RWPE2 (cell line): ENCODE results near the gene ISLR.

Source experiments
- ATAC-seq: fragments of 200-7000 bp; cut with Tn5 transposase; 3 replicates; pipeline ENCODE4 v1.9.1; 2021; ENCODE audit warnings: low read depth
- DNase-seq: peaks from one replicate; pipeline ENCODE4 v3.0.0-alpha.2; 2020; ENCODE audit warnings: low spot score
- H3K27ac ChIP-seq: fragments of 450-650 bp; 2 replicates; pipeline ENCODE4 v1.5.1; 2017; ENCODE audit warnings: mild to moderate bottlenecking; ENCODE audit not compliant: poor library complexity, severe bottlenecking
- H3K27me3 ChIP-seq: fragments of 250-450 bp; sonication (Bioruptor Pico); 2 replicates; pipeline ENCODE4 v1.5.1; 2021; ENCODE audit warnings: mild to moderate bottlenecking, moderate library complexity; ENCODE audit not compliant: insufficient read depth, poor library complexity, severe bottlenecking
- H3K36me3 ChIP-seq: fragments of 250-450 bp; sonication (Bioruptor Pico); 2 replicates; pipeline ENCODE4 v1.5.1; 2020; ENCODE audit warnings: low read depth, mild to moderate bottlenecking, moderate library complexity
- H3K4me1 ChIP-seq: fragments of 250-450 bp; sonication (Bioruptor Pico); 2 replicates; pipeline ENCODE4 v1.5.1; 2021; ENCODE audit warnings: mild to moderate bottlenecking, moderate library complexity; ENCODE audit not compliant: insufficient read depth, poor library complexity, severe bottlenecking
- H3K4me3 ChIP-seq: fragments of 250-450 bp; sonication (Bioruptor Pico); 2 replicates; pipeline ENCODE4 v1.5.1; 2021; ENCODE audit warnings: mild to moderate bottlenecking, moderate library complexity; ENCODE audit not compliant: severe bottlenecking
- H3K9me3 ChIP-seq: fragments of 250-450 bp; sonication (Bioruptor Pico); 2 replicates; pipeline ENCODE4 v1.5.1; 2021; ENCODE audit warnings: mild to moderate bottlenecking, moderate library complexity; ENCODE audit not compliant: severe bottlenecking
- TF ChIP-seq, protein P1 (sequence below): fragments of 450-650 bp; IDR thresholded peaks from one replicate; pipeline ENCODE4 v1.5.1; 2017; ENCODE audit warnings: mild to moderate bottlenecking, moderate library complexity; ENCODE audit not compliant: poor library complexity, severe bottlenecking

ISLR gene

DNA sequence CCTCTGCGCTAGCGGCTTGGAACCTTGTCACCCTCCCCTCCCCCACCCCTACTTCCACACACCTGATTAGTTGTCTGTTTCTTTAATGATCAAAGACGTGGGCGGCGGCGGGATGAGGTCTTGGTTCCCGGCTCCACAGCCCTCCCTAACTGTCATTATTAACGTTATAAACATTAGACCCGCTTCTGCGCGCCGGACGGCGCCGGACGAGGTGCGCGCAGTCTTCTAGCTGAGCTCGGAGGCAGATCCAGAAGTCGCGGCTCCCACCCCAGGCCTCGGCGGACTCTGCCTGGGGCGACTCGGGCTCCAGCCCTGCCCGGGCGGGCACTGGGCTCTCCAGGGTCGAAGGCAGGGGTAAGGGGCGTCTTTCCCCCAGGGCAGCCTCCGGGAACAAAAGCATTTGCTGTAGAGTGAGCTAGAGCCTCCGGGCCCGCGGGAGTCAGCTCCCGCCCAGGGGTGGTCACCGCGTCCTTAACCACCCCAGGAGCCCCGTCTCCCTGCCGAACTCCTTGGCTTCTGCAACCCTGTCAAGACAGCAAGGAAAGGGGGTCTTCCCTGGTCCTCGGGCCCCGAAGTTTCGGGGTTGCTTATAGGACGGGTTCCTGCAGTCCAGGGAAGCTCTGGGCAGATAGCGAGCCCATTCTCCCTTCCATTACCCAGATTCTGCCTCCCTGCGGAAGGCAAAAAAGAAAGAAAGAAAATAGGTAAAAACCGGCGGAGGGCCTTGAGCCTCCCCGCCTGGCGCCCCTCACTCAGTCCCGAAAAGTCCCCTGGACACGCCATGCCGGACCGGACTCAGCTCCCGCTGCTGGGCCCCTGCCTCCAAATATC is 45.3 kb upstream of the ISLR start:
- Histone ChIP-seq H3K27ac (no peak overlapping the region), H3K4me1 (no peaks in the 10 kb centered on the region), H3K4me3 (peak overlapping the region; percentile 24), H3K27me3 (peaks cover 96% of the 10 kb centered on the region), H3K36me3 (no peaks in the 10 kb centered on the region), H3K9me3 (no peaks in the 10 kb centered on the region)
- peak; percentile 49 for ATAC-seq
- no peak for DNase-seq
- TF ChIP-seq, protein P1, sequence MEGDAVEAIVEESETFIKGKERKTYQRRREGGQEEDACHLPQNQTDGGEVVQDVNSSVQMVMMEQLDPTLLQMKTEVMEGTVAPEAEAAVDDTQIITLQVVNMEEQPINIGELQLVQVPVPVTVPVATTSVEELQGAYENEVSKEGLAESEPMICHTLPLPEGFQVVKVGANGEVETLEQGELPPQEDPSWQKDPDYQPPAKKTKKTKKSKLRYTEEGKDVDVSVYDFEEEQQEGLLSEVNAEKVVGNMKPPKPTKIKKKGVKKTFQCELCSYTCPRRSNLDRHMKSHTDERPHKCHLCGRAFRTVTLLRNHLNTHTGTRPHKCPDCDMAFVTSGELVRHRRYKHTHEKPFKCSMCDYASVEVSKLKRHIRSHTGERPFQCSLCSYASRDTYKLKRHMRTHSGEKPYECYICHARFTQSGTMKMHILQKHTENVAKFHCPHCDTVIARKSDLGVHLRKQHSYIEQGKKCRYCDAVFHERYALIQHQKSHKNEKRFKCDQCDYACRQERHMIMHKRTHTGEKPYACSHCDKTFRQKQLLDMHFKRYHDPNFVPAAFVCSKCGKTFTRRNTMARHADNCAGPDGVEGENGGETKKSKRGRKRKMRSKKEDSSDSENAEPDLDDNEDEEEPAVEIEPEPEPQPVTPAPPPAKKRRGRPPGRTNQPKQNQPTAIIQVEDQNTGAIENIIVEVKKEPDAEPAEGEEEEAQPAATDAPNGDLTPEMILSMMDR = no peak

DNA sequence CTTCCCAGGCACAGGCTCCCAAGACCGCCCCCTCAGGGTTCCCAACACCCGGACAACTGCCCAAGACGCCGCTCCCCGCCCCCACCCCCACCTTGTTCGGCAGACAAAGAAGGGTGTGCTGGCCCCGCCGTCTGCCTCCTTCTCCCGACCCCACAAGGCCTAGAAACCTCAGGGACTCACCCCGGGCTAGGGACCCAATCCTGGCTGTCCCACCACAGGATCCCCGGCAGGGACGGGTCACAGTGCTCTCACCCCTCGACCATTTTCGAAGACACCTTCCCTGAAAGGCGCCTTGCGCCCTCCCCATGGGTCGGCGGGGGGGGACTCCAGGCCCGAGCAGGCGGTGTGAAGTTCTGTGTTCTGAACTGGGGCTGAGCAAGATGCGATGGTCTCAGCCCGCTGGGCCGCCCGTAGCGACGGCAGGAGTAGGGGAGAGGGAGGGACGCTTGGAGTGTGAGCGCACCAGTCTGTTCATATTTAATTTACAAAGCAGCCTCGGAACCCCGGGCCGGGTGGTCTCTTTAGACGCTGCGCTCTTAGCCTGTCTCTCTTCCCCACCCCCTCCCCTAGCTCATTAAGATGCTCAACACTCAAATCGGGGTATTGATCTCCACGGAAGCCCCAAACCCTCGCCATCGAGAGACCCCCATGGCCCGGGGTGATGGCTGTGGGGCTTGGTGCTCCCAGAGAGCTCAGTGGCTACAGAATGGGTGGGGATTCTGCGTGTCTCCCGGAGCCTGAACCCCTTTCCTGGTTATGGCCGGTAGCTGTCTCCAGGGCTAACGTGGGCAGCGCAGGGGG is 44.5 kb upstream of the ISLR start:
- no peak overlapping the region for H3K4me3 ChIP-seq
- DNase-seq = no peak
- no peak for ATAC-seq
- H3K9me3 ChIP-seq = no peaks in the 10 kb centered on the region
- no peaks in the 10 kb centered on the region for H3K4me1 ChIP-seq
- no peaks in the 10 kb centered on the region for H3K36me3 ChIP-seq
- H3K27me3 ChIP-seq = peaks cover 100% of the 10 kb centered on the region
- no peak overlapping the region for H3K27ac ChIP-seq
- TF ChIP-seq, protein P1 = no peak

DNA sequence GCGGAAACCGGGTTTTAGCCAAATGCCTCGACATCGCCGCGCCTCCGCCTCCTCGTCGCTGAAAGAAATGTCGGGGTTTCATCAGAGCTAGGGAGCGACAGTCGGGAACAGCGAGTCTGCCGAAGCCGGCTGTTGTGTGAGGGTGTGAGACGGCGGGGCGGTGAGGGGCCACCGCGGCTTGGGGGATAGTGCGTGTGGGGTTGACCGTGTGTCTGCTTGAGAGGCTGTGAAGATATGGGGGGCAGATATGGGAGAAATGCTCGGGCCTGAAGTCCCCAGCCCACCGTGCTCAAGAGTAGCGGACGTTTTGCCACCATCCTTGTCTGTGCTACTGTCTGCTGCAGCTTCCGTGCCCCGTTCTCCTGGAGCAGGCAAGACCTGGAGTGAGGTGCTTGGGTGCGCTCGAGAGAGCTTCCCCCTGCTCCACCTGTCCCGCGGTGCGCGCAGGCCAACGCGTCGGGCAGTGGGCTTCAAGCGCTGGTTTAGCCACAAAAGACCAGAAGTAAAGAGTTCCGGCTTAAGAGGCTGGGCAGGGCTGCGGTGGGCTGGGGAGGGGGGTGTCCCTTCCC is 43.8 kb upstream of the ISLR start:
- no peak for ATAC-seq
- Histone ChIP-seq H3K4me3 (no peak overlapping the region), H3K27me3 (peaks cover 100% of the 10 kb centered on the region), H3K4me1 (no peaks in the 10 kb centered on the region), H3K27ac (no peak overlapping the region), H3K36me3 (no peaks in the 10 kb centered on the region), H3K9me3 (no peaks in the 10 kb centered on the region)
- TF ChIP-seq, protein P1 = no peak
- no peak for DNase-seq

DNA sequence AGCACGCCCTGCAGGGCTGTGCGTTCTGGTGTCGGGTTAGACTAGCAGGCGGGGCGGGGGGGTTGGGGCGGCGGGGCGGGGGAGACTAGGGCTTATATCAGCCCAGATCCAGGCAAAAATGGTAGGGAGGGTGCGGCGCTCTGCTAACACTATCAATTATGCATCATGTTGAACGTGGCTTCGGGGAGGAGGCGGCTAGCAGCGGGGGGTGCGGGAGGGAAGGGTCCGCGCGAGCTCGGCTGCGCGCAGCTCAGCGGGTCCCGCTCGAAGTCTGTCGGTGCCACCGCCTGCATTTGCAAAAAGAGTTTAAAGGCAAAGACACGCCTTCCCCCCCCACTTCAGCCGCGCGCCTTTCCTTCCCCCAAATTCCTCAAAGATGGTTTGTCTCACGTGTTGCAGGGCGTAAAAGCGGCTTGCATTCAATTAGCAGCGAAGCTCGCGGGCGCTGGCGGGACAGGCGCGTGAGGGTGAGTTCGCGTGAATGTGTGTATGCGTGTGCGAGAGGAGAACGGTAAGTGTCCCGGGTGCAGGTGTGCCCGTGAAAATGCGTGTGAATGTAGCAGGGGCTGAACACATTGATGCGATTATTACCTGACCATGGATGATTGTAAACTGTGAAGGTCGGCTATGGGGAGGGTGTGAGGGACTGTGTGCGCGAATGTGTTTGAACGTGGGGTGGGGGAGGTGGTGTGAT is 43.2 kb upstream of the ISLR start, which contains the start of gene ISLR2:
Gene ISLR2 (plus strand): TSS at position 432 of the 694 bp plus-strand sequence. CDS start 2,169 bp downstream, outside the sequence.
- DNase-seq (no peak), ATAC-seq (no peak)
- H3K9me3 ChIP-seq = no peaks in the 10 kb centered on the region
- no peaks in the 10 kb centered on the region for H3K36me3 ChIP-seq
- TF ChIP-seq, protein P1 = no peak
- H3K4me1 ChIP-seq = no peaks in the 10 kb centered on the region
- peaks cover 100% of the 10 kb centered on the region for H3K27me3 ChIP-seq
- no peak within 1 kb of the TSS for H3K4me3 ChIP-seq
- H3K27ac ChIP-seq = no peak within 1 kb of the TSS
